ENCODE results near the gene HAPSTR1.

The HAPSTR1 gene

GRCh38 chr16:9102943-9103342 is 11.5 kb downstream of the HAPSTR1 start:
- DNase-seq = no peak
- Histone ChIP-seq H3K79me2 (ENCODE audit: low read length) (peaks cover 100% of the 10 kb centered on the region), H2AFZ (ENCODE audit: low read length) (no peak overlapping the region), H3K9me3 (replicated peaks; ENCODE audit: insufficient read depth, low read length) (no peaks in the 10 kb centered on the region), H3K27ac (ENCODE audit: low read length) (no peak overlapping the region), H3K4me2 (ENCODE audit: low read depth, low read length) (no peak overlapping the region), H3K4me3 (ENCODE audit: low read length) (no peak overlapping the region), H3K27me3 (replicated peaks; ENCODE audit: insufficient read depth, low read length) (no peaks in the 10 kb centered on the region), H3K9me2 (replicated peaks; ENCODE audit: insufficient read depth, low read length) (no peaks in the 10 kb centered on the region), H4K20me1 (ENCODE audit: insufficient read depth, low read length) (peaks cover 73% of the 10 kb centered on the region), H3K4me1 (ENCODE audit: low read length) (peaks cover 21% of the 10 kb centered on the region), H3K9ac (ENCODE audit: low read length) (no peak overlapping the region), H3F3A (ENCODE audit: insufficient read depth, low read length) (peaks cover 10% of the 10 kb centered on the region; the same call in 1 of the 2 replicates), H3K36me3 (replicated peaks; ENCODE audit: insufficient read depth, low read length) (peaks cover 38% of the 10 kb centered on the region; the same call in 1 of the 2 replicates)
- TF ChIP-seq EZH2phosphoT487 (IDR thresholded peaks at IDR 0.05; ENCODE audit: low read length) = no peak
- TF ChIP-seq EZH2 (optimal IDR thresholded peaks at IDR 0.05; ENCODE audit: low read depth, low read length) = no peak
- TF ChIP-seq CTCF (IDR thresholded peaks at IDR 0.05; ENCODE audit: low read length) = no peak

- Histone ChIP-seq H3K9me2 (replicated peaks; ENCODE audit: insufficient read depth, low read length) (no peaks in the 10 kb centered on the region), H3K79me2 (ENCODE audit: low read length) (peaks cover 100% of the 10 kb centered on the region), H3K27me3 (replicated peaks; ENCODE audit: insufficient read depth, low read length) (no peaks in the 10 kb centered on the region), H3K4me3 (ENCODE audit: low read length) (no peak overlapping the region), H3K27ac (ENCODE audit: low read length) (no peak overlapping the region), H3K4me2 (ENCODE audit: low read depth, low read length) (no peak overlapping the region), H3K9me3 (replicated peaks; ENCODE audit: insufficient read depth, low read length) (no peaks in the 10 kb centered on the region), H2AFZ (ENCODE audit: low read length) (no peak overlapping the region), H3K36me3 (replicated peaks; ENCODE audit: insufficient read depth, low read length) (peaks cover 38% of the 10 kb centered on the region; the same call in 1 of the 2 replicates), H4K20me1 (ENCODE audit: insufficient read depth, low read length) (peaks cover 69% of the 10 kb centered on the region), H3F3A (ENCODE audit: insufficient read depth, low read length) (peaks cover 10% of the 10 kb centered on the region; the same call in 1 of the 2 replicates), H3K9ac (ENCODE audit: low read length) (no peak overlapping the region), H3K4me1 (ENCODE audit: low read length) (peaks cover 17% of the 10 kb centered on the region)
- TF ChIP-seq EZH2 (optimal IDR thresholded peaks at IDR 0.05; ENCODE audit: low read depth, low read length) (no peak), EZH2phosphoT487 (IDR thresholded peaks at IDR 0.05; ENCODE audit: low read length) (no peak), CTCF (IDR thresholded peaks at IDR 0.05; ENCODE audit: low read length) (no peak)
- DNase-seq = no peak
These were observed 12.1 kb downstream of the HAPSTR1 start for GRCh38 chr16:9103546-9103945.

GRCh38 chr16:9105189-9105588 is 13.7 kb downstream of the HAPSTR1 start:
- Histone ChIP-seq H3K4me3 (ENCODE audit: low read length) (no peak overlapping the region), H4K20me1 (ENCODE audit: insufficient read depth, low read length) (peaks cover 76% of the 10 kb centered on the region)
- TF ChIP-seq CTCF (IDR thresholded peaks at IDR 0.05; ENCODE audit: low read length) (no peak), EZH2phosphoT487 (IDR thresholded peaks at IDR 0.05; ENCODE audit: low read length) (no peak), EZH2 (optimal IDR thresholded peaks at IDR 0.05; ENCODE audit: low read depth, low read length) (no peak)

More at GRCh38 chr16:9105189-9105588, 13.7 kb downstream of the HAPSTR1 start:
- Histone ChIP-seq H3F3A (ENCODE audit: insufficient read depth, low read length) (no peaks in the 10 kb centered on the region), H3K27me3 (replicated peaks; ENCODE audit: insufficient read depth, low read length) (no peaks in the 10 kb centered on the region), H3K9me3 (replicated peaks; ENCODE audit: insufficient read depth, low read length) (no peaks in the 10 kb centered on the region), H3K4me1 (ENCODE audit: low read length) (peaks cover 1% of the 10 kb centered on the region), H3K79me2 (ENCODE audit: low read length) (peaks cover 100% of the 10 kb centered on the region), H3K27ac (ENCODE audit: low read length) (no peak overlapping the region), H3K4me2 (ENCODE audit: low read depth, low read length) (no peak overlapping the region), H3K9me2 (replicated peaks; ENCODE audit: insufficient read depth, low read length) (no peaks in the 10 kb centered on the region), H2AFZ (ENCODE audit: low read length) (no peak overlapping the region), H3K36me3 (replicated peaks; ENCODE audit: insufficient read depth, low read length) (peaks cover 38% of the 10 kb centered on the region; the same call in 1 of the 2 replicates), H3K9ac (ENCODE audit: low read length) (no peak overlapping the region)
- DNase-seq = no peak

All from MM.1S (cell line).